Measurements from ENCODE around the gene PCBP3.
"Not testable (repeated sequence)": the region's sequence is repeated elsewhere in the genome, so short reads cannot be mapped to it uniquely, and the experiment has no call there.

The PCBP3 gene

GRCh38 chr21:45636459-45636858 is 7.1 kb upstream of the PCBP3 start:
- DNase-seq: no peak

GRCh38 chr21:45636951-45637646 is 6.4 kb upstream of the PCBP3 start:
- DNase-seq: no peak

- DNase-seq: no peak
Observed at GRCh38 chr21:45637883-45638282, 5.6 kb upstream of the PCBP3 start.

DNA sequence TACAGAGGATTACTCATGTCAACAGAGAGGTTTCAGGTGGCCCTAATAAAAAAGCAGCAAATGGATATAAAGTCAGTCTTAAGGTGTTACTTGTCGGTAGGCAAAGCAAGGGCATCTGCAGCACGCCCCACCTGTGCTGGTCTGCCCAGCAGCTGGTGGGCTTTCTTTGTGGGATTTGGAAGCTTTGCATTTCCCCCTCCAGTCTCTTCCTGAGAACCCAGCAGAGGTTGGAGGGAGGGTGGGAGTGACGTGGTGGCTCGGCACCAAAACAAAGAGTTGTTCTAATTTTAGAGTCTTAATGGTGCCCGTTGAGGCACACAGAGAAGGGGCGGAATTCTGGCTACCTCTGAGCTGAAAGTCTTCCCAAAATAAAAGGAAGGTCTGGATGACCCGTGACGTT is 4.8 kb upstream of the PCBP3 start:
- no peak for DNase-seq

DNA sequence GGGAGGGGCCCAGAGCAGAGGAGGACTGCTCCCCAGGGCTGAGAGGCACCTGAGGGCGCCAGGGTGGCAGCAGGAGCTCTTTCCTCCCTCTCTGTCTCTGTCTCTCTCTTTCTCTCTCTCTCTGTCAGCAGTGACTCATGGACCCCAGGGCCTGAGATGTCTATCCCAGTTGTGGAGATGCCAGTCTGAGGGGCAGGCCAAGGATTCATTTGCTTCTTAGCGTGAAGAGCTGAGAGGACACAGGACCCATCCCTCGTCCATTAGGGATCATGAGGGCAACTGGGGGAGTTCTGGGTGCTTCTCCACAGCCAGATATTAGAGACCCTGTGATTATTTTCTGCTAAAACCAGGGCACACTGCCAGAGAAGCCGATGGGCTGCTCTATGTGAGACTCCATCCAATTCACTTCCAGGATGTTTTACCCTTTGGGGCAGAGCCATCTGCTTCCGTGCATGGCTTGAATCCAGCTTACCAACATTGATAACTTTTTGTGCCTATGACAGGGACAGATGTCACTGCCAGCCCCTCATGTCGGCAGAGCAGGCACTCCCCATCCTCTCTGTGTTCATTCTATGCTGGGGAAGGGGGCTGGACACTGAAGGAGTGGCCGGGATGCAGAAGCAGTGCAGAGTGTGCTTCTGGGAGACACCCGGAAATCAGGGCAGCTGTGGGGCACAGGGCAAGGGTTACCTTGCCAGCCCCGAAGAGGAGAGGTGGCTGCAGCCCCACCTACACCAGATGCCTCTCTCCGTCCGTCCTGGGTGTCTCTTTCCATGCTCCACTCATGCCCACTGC is 4.1 kb upstream of the PCBP3 start:
- no peak for DNase-seq

- DNase-seq: no peak
Observed at GRCh38 chr21:45640001-45640887, 3.3 kb upstream of the PCBP3 start.

- DNase-seq: no peak
Observed at GRCh38 chr21:45640888-45641479, 2.5 kb upstream of the PCBP3 start.

- no peak for DNase-seq
Observed at GRCh38 chr21:45641480-45642035, 2.0 kb upstream of the PCBP3 start.

GRCh38 chr21:45642122-45642813 is 1.3 kb upstream of the PCBP3 start:
- DNase-seq: no peak

DNA sequence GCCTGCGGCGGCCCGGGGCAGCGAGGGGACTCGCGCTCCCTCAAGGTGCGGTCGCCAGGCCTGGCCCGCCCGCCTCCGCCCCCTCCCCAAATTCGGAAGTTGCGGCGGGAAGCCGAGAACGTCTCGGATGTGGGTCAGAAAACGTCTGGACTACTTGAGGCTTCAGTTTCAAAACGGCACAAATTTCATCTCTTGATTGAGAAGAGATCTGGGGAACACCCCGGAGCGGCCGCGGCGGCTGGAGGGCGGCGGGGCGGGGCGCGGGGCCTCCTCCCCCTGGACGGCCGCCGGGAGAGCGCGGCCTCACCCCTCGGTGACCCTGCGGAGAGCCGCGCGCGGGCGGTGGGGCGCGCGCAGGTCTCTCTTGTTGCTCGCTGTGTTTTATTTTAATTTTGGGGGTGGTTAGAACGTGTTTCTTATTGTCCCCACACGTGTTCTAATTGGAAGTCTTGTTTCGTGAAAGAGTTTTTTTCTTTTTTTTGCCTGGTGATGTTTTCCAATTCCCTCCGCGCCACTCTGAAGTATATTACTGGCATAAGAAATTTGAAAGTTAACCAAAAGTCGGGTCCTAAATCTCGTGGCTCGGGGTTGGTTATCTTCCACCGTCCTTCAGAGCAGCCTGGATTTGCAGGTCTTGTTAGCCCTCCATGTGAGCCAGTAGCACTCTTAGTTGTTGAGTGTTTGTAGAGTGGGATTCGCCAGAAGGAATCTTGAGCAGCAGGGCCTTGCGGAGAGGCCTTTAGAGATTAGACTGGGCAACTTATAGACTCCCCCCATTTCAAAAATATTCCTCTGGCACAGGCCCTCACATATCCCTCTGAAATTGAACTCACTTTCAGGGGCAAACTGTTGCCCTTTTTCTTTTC is 749 bp downstream of the PCBP3 start:
- DNase-seq: peak in 1 of 2 donors; percentile 24

- DNase-seq: no peak
Observed at GRCh38 chr21:45651921-45652320, 8.4 kb downstream of the PCBP3 start.

DNA sequence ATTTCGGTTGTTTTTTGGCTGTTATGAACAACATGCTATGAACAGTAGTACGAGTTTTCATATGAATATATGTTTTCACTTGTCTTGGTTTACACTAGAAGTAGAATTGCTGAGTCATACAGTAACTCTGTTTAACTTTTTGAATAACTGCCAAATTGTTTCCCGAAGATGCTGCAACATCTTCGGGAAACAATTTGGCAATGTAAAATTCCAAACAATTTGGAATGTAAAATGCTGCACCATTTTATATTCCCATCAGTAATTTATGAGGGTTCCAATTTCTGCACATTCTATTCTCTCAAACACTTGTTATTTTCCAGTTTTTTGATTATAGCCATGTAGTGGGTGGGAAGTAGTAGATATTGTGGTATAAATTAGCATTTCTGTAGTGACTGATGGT is 11.6 kb downstream of the PCBP3 start:
- no peak for DNase-seq

- not testable (repeated sequence) for DNase-seq
Observed at GRCh38 chr21:45656114-45656513, 12.6 kb downstream of the PCBP3 start.

- DNase-seq: not testable (repeated sequence)
Observed at GRCh38 chr21:45661913-45662622, 18.5 kb downstream of the PCBP3 start.

- not testable (repeated sequence) for DNase-seq
Observed at GRCh38 chr21:45662623-45663245, 19.2 kb downstream of the PCBP3 start.

- no peak for DNase-seq
Observed at GRCh38 chr21:45669382-45669781, 25.9 kb downstream of the PCBP3 start.

GRCh38 chr21:45670731-45671130 is 27.2 kb downstream of the PCBP3 start:
- no peak for DNase-seq

GRCh38 chr21:45678790-45679189 is 35.3 kb downstream of the PCBP3 start:
- not testable (repeated sequence) for DNase-seq

DNA sequence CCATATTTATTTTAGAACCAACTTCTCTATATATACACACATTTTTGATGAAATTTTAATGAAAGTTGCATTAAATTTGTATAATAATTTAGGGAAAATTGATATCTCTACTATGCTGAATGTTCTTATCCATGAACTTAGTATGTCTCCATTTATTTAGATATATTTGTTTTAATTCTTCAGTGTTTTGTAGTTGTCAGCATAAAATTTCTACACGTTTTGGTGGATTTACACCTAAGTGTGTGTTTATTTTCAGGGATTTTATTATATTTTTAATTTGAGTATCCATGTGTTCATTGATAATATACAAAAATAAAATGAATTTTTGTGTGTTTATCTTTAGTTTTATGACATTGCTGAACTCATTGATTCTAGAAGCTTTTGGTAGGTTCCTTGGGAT is 36.7 kb downstream of the PCBP3 start:
- no peak for DNase-seq

DNA sequence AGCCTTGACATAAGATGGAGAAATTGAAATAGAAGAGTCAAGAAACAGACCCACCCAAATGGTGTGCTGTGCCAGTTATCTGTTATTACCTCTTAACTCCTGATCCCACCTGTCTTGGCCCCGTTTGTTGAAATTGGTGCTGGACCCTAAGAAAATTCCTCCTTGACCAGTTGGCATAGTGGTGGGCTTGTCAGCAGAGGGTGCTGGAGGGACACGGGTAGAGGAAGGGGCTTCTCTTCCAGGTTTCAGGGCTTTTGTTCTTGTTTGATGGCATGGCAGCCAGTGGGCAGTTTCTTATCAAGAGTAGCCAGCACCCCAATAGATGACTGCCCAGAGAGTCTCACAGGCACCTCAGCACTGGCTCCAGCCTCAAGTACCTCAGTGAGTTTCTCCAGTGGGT is 51.6 kb downstream of the PCBP3 start:
- DNase-seq: no peak
